ENCODE results near the gene MRPL32.

GRCh38 chr7:42981601-42982000 lies 49.4 kb downstream of the MRPL32 start:
- TF ChIP-seq CTCF (IDR thresholded peaks at IDR 0.05) (no peak), POLR2A (IDR thresholded peaks at IDR 0.05) (no peak), POLR2AphosphoS5 (IDR thresholded peaks at IDR 0.05) (no peak)

All from breast epithelium (tissue), 3 donors.